ENCODE results near the gene DPH2.
A peak's percentile ranks its signal among the peaks of the same experiment; 100 is the strongest.

DPH2 gene

GRCh38 chr1:43960798-43961197 lies 9.0 kb upstream of the DPH2 start:
- H3K9ac ChIP-seq (ENCODE audit: low read depth, low read length), result no peak overlapping the region

GRCh38 chr1:43961692-43962091 lies 8.1 kb upstream of the DPH2 start:
- Histone ChIP-seq H3K9ac (ENCODE audit: low read depth, low read length) (no peak overlapping the region), H3K9me3 (ENCODE audit: control insufficient read depth, insufficient read depth, low read length) (no peaks in the 10 kb centered on the region), H3K36me3 (ENCODE audit: control insufficient read depth, insufficient read depth, low read length) (peaks cover 22% of the 10 kb centered on the region), H3K4me1 (ENCODE audit: control insufficient read depth, insufficient read depth, low read length) (no peaks in the 10 kb centered on the region), H3K4me3 (ENCODE audit: low read depth, low read length) (no peak overlapping the region), H3K27me3 (ENCODE audit: control insufficient read depth, insufficient read depth, low read length) (no peaks in the 10 kb centered on the region)

More at GRCh38 chr1:43960798-43961197, 9.0 kb upstream of the DPH2 start:
- Histone ChIP-seq H3K4me3 (ENCODE audit: low read depth, low read length) (no peak overlapping the region), H3K9me3 (ENCODE audit: control insufficient read depth, insufficient read depth, low read length) (no peaks in the 10 kb centered on the region), H3K27me3 (ENCODE audit: control insufficient read depth, insufficient read depth, low read length) (no peaks in the 10 kb centered on the region), H3K4me1 (ENCODE audit: control insufficient read depth, insufficient read depth, low read length) (no peaks in the 10 kb centered on the region), H3K36me3 (ENCODE audit: control insufficient read depth, insufficient read depth, low read length) (peaks cover 22% of the 10 kb centered on the region)

GRCh38 chr1:43962324-43962723 lies 7.5 kb upstream of the DPH2 start:
- no peak overlapping the region for H3K4me3 ChIP-seq (ENCODE audit: low read depth, low read length)
- no peaks in the 10 kb centered on the region for H3K4me1 ChIP-seq (ENCODE audit: control insufficient read depth, insufficient read depth, low read length)
- peaks cover 17% of the 10 kb centered on the region for H3K36me3 ChIP-seq (ENCODE audit: control insufficient read depth, insufficient read depth, low read length)
- H3K9ac ChIP-seq (ENCODE audit: low read depth, low read length), result no peak overlapping the region
- no peaks in the 10 kb centered on the region for H3K27me3 ChIP-seq (ENCODE audit: control insufficient read depth, insufficient read depth, low read length)
- no peaks in the 10 kb centered on the region for H3K9me3 ChIP-seq (ENCODE audit: control insufficient read depth, insufficient read depth, low read length)

- Histone ChIP-seq H3K9ac (ENCODE audit: low read depth, low read length) (no peak overlapping the region), H3K4me3 (ENCODE audit: low read depth, low read length) (no peak overlapping the region), H3K9me3 (ENCODE audit: control insufficient read depth, insufficient read depth, low read length) (no peaks in the 10 kb centered on the region), H3K36me3 (ENCODE audit: control insufficient read depth, insufficient read depth, low read length) (peaks cover 10% of the 10 kb centered on the region), H3K4me1 (ENCODE audit: control insufficient read depth, insufficient read depth, low read length) (no peaks in the 10 kb centered on the region), H3K27me3 (ENCODE audit: control insufficient read depth, insufficient read depth, low read length) (no peaks in the 10 kb centered on the region)
Measured at GRCh38 chr1:43963006-43963405, 6.8 kb upstream of the DPH2 start.

GRCh38 chr1:43963890-43964289 lies 5.9 kb upstream of the DPH2 start:
- no peaks in the 10 kb centered on the region for H3K27me3 ChIP-seq (ENCODE audit: control insufficient read depth, insufficient read depth, low read length)
- H3K4me1 ChIP-seq (ENCODE audit: control insufficient read depth, insufficient read depth, low read length), result no peaks in the 10 kb centered on the region
- no peak overlapping the region for H3K9ac ChIP-seq (ENCODE audit: low read depth, low read length)
- H3K36me3 ChIP-seq (ENCODE audit: control insufficient read depth, insufficient read depth, low read length), result peaks cover 9% of the 10 kb centered on the region
- no peaks in the 10 kb centered on the region for H3K9me3 ChIP-seq (ENCODE audit: control insufficient read depth, insufficient read depth, low read length)
- H3K4me3 ChIP-seq (ENCODE audit: low read depth, low read length), result no peak overlapping the region

- Histone ChIP-seq H3K4me3 (ENCODE audit: low read depth, low read length) (no peak overlapping the region), H3K9ac (ENCODE audit: low read depth, low read length) (no peak overlapping the region), H3K36me3 (ENCODE audit: control insufficient read depth, insufficient read depth, low read length) (peaks cover 9% of the 10 kb centered on the region), H3K9me3 (ENCODE audit: control insufficient read depth, insufficient read depth, low read length) (no peaks in the 10 kb centered on the region), H3K4me1 (ENCODE audit: control insufficient read depth, insufficient read depth, low read length) (no peaks in the 10 kb centered on the region), H3K27me3 (ENCODE audit: control insufficient read depth, insufficient read depth, low read length) (no peaks in the 10 kb centered on the region)
Measured at GRCh38 chr1:43965316-43965715, 4.5 kb upstream of the DPH2 start.

- Histone ChIP-seq H3K9me3 (ENCODE audit: control insufficient read depth, insufficient read depth, low read length) (no peaks in the 10 kb centered on the region), H3K4me3 (ENCODE audit: low read depth, low read length) (no peak overlapping the region), H3K36me3 (ENCODE audit: control insufficient read depth, insufficient read depth, low read length) (peaks cover 15% of the 10 kb centered on the region), H3K27me3 (ENCODE audit: control insufficient read depth, insufficient read depth, low read length) (no peaks in the 10 kb centered on the region), H3K9ac (ENCODE audit: low read depth, low read length) (no peak overlapping the region), H3K4me1 (ENCODE audit: control insufficient read depth, insufficient read depth, low read length) (no peaks in the 10 kb centered on the region)
Measured at GRCh38 chr1:43968348-43968948, 1.4 kb upstream of the DPH2 start.

GRCh38 chr1:43969416-43969745 lies 429 bp upstream of the DPH2 start:
- Histone ChIP-seq H3K4me3 (ENCODE audit: low read depth, low read length) (peak overlapping the region; percentile 48), H3K4me1 (ENCODE audit: control insufficient read depth, insufficient read depth, low read length) (peaks cover 3% of the 10 kb centered on the region), H3K9ac (ENCODE audit: low read depth, low read length) (no peak overlapping the region), H3K9me3 (ENCODE audit: control insufficient read depth, insufficient read depth, low read length) (no peaks in the 10 kb centered on the region), H3K36me3 (ENCODE audit: control insufficient read depth, insufficient read depth, low read length) (peaks cover 15% of the 10 kb centered on the region), H3K27me3 (ENCODE audit: control insufficient read depth, insufficient read depth, low read length) (no peaks in the 10 kb centered on the region)

- H3K4me3 ChIP-seq (ENCODE audit: low read depth, low read length), result peak overlapping the region; percentile 99
- H3K4me1 ChIP-seq (ENCODE audit: control insufficient read depth, insufficient read depth, low read length), result peaks cover 3% of the 10 kb centered on the region
- H3K9me3 ChIP-seq (ENCODE audit: control insufficient read depth, insufficient read depth, low read length), result no peaks in the 10 kb centered on the region
- peaks cover 15% of the 10 kb centered on the region for H3K36me3 ChIP-seq (ENCODE audit: control insufficient read depth, insufficient read depth, low read length)
- peak overlapping the region; percentile 92 for H3K9ac ChIP-seq (ENCODE audit: low read depth, low read length)
- no peaks in the 10 kb centered on the region for H3K27me3 ChIP-seq (ENCODE audit: control insufficient read depth, insufficient read depth, low read length)
Measured at GRCh38 chr1:43970502-43970901, 692 bp downstream of the DPH2 start.

GRCh38 chr1:43970911-43971310 lies 1.1 kb downstream of the DPH2 start:
- Histone ChIP-seq H3K36me3 (ENCODE audit: control insufficient read depth, insufficient read depth, low read length) (peaks cover 15% of the 10 kb centered on the region), H3K9me3 (ENCODE audit: control insufficient read depth, insufficient read depth, low read length) (no peaks in the 10 kb centered on the region), H3K4me3 (ENCODE audit: low read depth, low read length) (peak overlapping the region; percentile 99), H3K4me1 (ENCODE audit: control insufficient read depth, insufficient read depth, low read length) (peaks cover 3% of the 10 kb centered on the region), H3K9ac (ENCODE audit: low read depth, low read length) (no peak overlapping the region), H3K27me3 (ENCODE audit: control insufficient read depth, insufficient read depth, low read length) (no peaks in the 10 kb centered on the region)

- peaks cover 3% of the 10 kb centered on the region for H3K4me1 ChIP-seq (ENCODE audit: control insufficient read depth, insufficient read depth, low read length)
- H3K36me3 ChIP-seq (ENCODE audit: control insufficient read depth, insufficient read depth, low read length), result peaks cover 19% of the 10 kb centered on the region
- H3K4me3 ChIP-seq (ENCODE audit: low read depth, low read length), result no peak overlapping the region
- H3K9ac ChIP-seq (ENCODE audit: low read depth, low read length), result no peak overlapping the region
- H3K27me3 ChIP-seq (ENCODE audit: control insufficient read depth, insufficient read depth, low read length), result no peaks in the 10 kb centered on the region
- no peaks in the 10 kb centered on the region for H3K9me3 ChIP-seq (ENCODE audit: control insufficient read depth, insufficient read depth, low read length)
Measured at GRCh38 chr1:43971336-43971980, 1.6 kb downstream of the DPH2 start.

GRCh38 chr1:43973981-43974442 lies 4.2 kb downstream of the DPH2 start:
- H3K27me3 ChIP-seq (ENCODE audit: control insufficient read depth, insufficient read depth, low read length), result no peaks in the 10 kb centered on the region
- H3K4me3 ChIP-seq (ENCODE audit: low read depth, low read length), result peak overlapping the region; percentile 92
- peaks cover 28% of the 10 kb centered on the region for H3K36me3 ChIP-seq (ENCODE audit: control insufficient read depth, insufficient read depth, low read length)
- peak overlapping the region; percentile 81 for H3K9ac ChIP-seq (ENCODE audit: low read depth, low read length)
- H3K9me3 ChIP-seq (ENCODE audit: control insufficient read depth, insufficient read depth, low read length), result no peaks in the 10 kb centered on the region
- peaks cover 3% of the 10 kb centered on the region for H3K4me1 ChIP-seq (ENCODE audit: control insufficient read depth, insufficient read depth, low read length)

Measured in iPS-15b (cell line).